ENCODE results near the gene KLF16. TPM values are rescaled to one million over a fixed set of nuclear protein-coding genes. Genes with fewer than 3 reads are reported as not detected.

KLF16 gene
- total and polyA plus RNA-seq, 10 of the 15 experiments (the other 5 are each of a cell fraction or from before 2014, with no cell fraction given), result 0.03 to 41.2 (median 2.6) TPM

- FAIRE-seq, result peak; percentile 71
- POLR2A ChIA-PET, result interaction anchor here (0.7 to 2.4 kb wide), 8 partner anchors 9 to 719 kb away, joined by 3 to 15 read pairs (median 6); no protein-coding TSS in a partner anchor
- peak; percentile 81 for TF ChIP-seq ZNF384 (IDR thresholded peaks at IDR 0.05; ENCODE audit: borderline replicate concordance, low read depth, low read length)
- TF ChIP-seq KLF5 (IDR thresholded peaks at IDR 0.05; ENCODE audit: partially characterized antibody), result no peak
- TF ChIP-seq RCOR1 (conservative IDR thresholded peaks at IDR 0.05; ENCODE audit: low read depth, low read length), result no peak
- TF ChIP-seq JUND (IDR thresholded peaks at IDR 0.05; ENCODE audit: low read depth, low read length), result no peak
- no peak for TF ChIP-seq E2F8 (IDR thresholded peaks at IDR 0.05; ENCODE audit: low read depth, partially characterized antibody)
- TF ChIP-seq YBX1 (IDR thresholded peaks at IDR 0.05), result no peak
- no peak for TF ChIP-seq NBN (IDR thresholded peaks at IDR 0.05)
- no peak for TF ChIP-seq RB1 (IDR thresholded peaks at IDR 0.05; ENCODE audit: borderline replicate concordance)
- no peak for TF ChIP-seq CHD1 (IDR thresholded peaks at IDR 0.05; ENCODE audit: low read depth, low read length)
- TF ChIP-seq SKIL (IDR thresholded peaks at IDR 0.05; ENCODE audit: low read depth, poor library complexity, severe bottlenecking), result no peak
- TF ChIP-seq ZBED1 (IDR thresholded peaks at IDR 0.05; ENCODE audit: borderline replicate concordance), result no peak
- TF ChIP-seq ASH2L (IDR thresholded peaks at IDR 0.05; ENCODE audit: borderline replicate concordance, low read depth), result no peak
- TF ChIP-seq ZBTB40 (IDR thresholded peaks at IDR 0.05; ENCODE audit: borderline replicate concordance), result peak; percentile 53; the same call in 1 of the 2 replicates
- peak; percentile 88 for TF ChIP-seq NR2C1 (IDR thresholded peaks at IDR 0.05)
- TF ChIP-seq SIX5 (IDR thresholded peaks at IDR 0.05; ENCODE audit: low read depth, low read length, severe bottlenecking), result no peak
Measured at GRCh38 chr19:1874554-1875185, 11.3 kb upstream of the KLF16 start.

More at GRCh38 chr19:1874554-1875185, 11.3 kb upstream of the KLF16 start:
- ChIA-PET SMC1A (ENCODE audit: uncharacterized antibody, unreplicated experiment) (interaction anchor here (0.9 to 1.2 kb wide), 4 partner anchors 10 to 29 kb away, joined by 3 to 6 read pairs (median 4); no protein-coding TSS in a partner anchor), RAD21 (ENCODE audit: unreplicated experiment) (interaction anchor here (0.6 to 1.6 kb wide), 7 partner anchors 10 to 195 kb away, joined by 3 to 6 read pairs (median 4); no protein-coding TSS in a partner anchor), CTCF (interaction anchor here (0.7 to 3.2 kb wide), 6 partner anchors 8 to 67 kb away, joined by 3 to 19 read pairs (median 3); no protein-coding TSS in a partner anchor)
- H3K9me3 ChIP-seq (replicated peaks; ENCODE audit: control insufficient read depth, insufficient read depth, low read length), result no peaks in the 10 kb centered on the region
- no peak overlapping the region for H2AFZ ChIP-seq (ENCODE audit: control insufficient read depth, low read depth, low read length)
- WGBS (ENCODE audit: insufficient coverage, insufficient replicate concordance, low lambda C conversion rate, missing lambda C conversion rate), result 5% methylated on average over 16 of the region's 16 CpGs
- ATAC-seq, result peak; percentile 19
- no peaks in the 10 kb centered on the region for H4K20me1 ChIP-seq (ENCODE audit: control insufficient read depth, insufficient read depth)
- peak overlapping the region; percentile 85 for H3K4me2 ChIP-seq (ENCODE audit: control insufficient read depth, insufficient read depth)
- peaks cover 3 to 9% of the 10 kb centered on the region in 2 experiments; a peak in 3 of 4 replicates for H3K36me3 ChIP-seq (ENCODE audit: control insufficient read depth in 2 of 2, insufficient read depth in 2 of 2, low read length in 1 of 2)
- peaks cover 39% of the 10 kb centered on the region for H3K79me2 ChIP-seq (ENCODE audit: control insufficient read depth, insufficient read depth, low read length)
- intact Hi-C loops (cut with micrococcal nuclease; ENCODE audit: unreplicated experiment), result no loop called here
- H3K4me1 ChIP-seq (ENCODE audit: control insufficient read depth, insufficient read depth, low read length), result peaks cover 3% of the 10 kb centered on the region; the same call in 1 of the 2 replicates
- H3K27ac ChIP-seq (ENCODE audit: control insufficient read depth, insufficient read depth), result peak overlapping the region; percentile 93
- BruUV-seq (replicated peaks), result no TSS peak
- peak overlapping the region; percentile 89 for H3K4me3 ChIP-seq
- in situ Hi-C loops (cut with MboI), result loop anchor here (25.0 kb wide), 1 partner anchor 1488 kb away; the partner anchor contains the start of gene NFIC
- DNase-seq (ENCODE audit: low read depth, low spot score), result no peak
- H3K27me3 ChIP-seq (replicated peaks in 1 of 2; ENCODE audit: control insufficient read depth in 2 of 2, insufficient read depth in 2 of 2, low read length in 1 of 2), result no peaks in the 10 kb centered on the region
- H3K9ac ChIP-seq (ENCODE audit: control insufficient read depth, insufficient read depth, low read length), result peak overlapping the region; percentile 94
